MCF 10A (cell line): ENCODE measurements around the gene CSHL1. TPM values are rescaled to one million over a fixed set of nuclear protein-coding genes. Genes with fewer than 3 reads are reported as not detected.

Experiments
- BruUV-seq: library from RNA; stranded (reverse); fragments of 400-500 nt; replicated peaks from 2 replicates; lab custom pipeline; 2021; lab: Mats Ljungman, UMichigan
- CTCF ChIA-PET: fragments of 300-600 bp; sonication (Branson Sonifier 250); formaldehyde crosslinking; extraction: SDS; loops from one replicate; lab custom pipeline; 2021; ENCODE audit warnings: antibody characterized with exemption, inconsistent platforms; lab: Yijun Ruan, JAX
- POLR2A ChIA-PET: fragments of 300-600, 350-650 bp; sonication (Branson Sonifier 250); formaldehyde crosslinking; extraction: SDS; loops from one replicate; lab custom pipeline; 2020; ENCODE audit warnings: antibody characterized with exemption, inconsistent platforms; lab: Yijun Ruan, JAX
- DNase-seq: peaks from one replicate; pipeline ENCODE4 v3.0.0-alpha.2; 2018; ENCODE audit not compliant: unreplicated experiment
- H3K27ac Mint-ChIP-seq: one replicate; pipeline ENCODE4 v1.8.0; 2022; ENCODE audit warnings: mild to moderate bottlenecking, low read depth, mixed read lengths; ENCODE audit not compliant: unreplicated experiment
- H3K27me3 Mint-ChIP-seq: one replicate; pipeline ENCODE4 v1.8.0; 2022; ENCODE audit warnings: mixed read lengths; ENCODE audit not compliant: insufficient read depth, unreplicated experiment
- H3K36me3 Mint-ChIP-seq: one replicate; pipeline ENCODE4 v1.8.0; 2022; ENCODE audit warnings: mild to moderate bottlenecking, moderate library complexity, mixed read lengths; ENCODE audit not compliant: insufficient read depth, unreplicated experiment
- H3K4me1 Mint-ChIP-seq: one replicate; pipeline ENCODE4 v1.8.0; 2022; ENCODE audit warnings: mixed read lengths; ENCODE audit not compliant: insufficient read depth, unreplicated experiment
- H3K4me3 Mint-ChIP-seq: one replicate; pipeline ENCODE4 v1.8.0; 2022; ENCODE audit warnings: mild to moderate bottlenecking, moderate library complexity, mixed read lengths; ENCODE audit not compliant: unreplicated experiment
- H3K9me3 Mint-ChIP-seq: one replicate; pipeline ENCODE4 v1.8.0; 2022; ENCODE audit warnings: mixed read lengths; ENCODE audit not compliant: unreplicated experiment
- CTCF ChIP-seq: fragments of 200-600 bp; IDR thresholded peaks from one replicate; pipeline ENCODE4 v1.8.0; 2022; ENCODE audit warnings: antibody characterized with exemption, mild to moderate bottlenecking; ENCODE audit not compliant: unreplicated experiment
- intact Hi-C: fragments of 100-400 bp; cut with micrococcal nuclease; formaldehyde crosslinking; loops from 2 replicates; pipeline ENCODE4 v1.14.1; 2022
- total RNA-seq: library from RNA; stranded (reverse); gene quantifications from 2 replicates; pipeline ENCODE4 v1.2.3, GENCODE V29; 2022

Gene CSHL1
- total RNA-seq, 1 experiment from 2014 or later, result not detected

- H3K9me3 Mint-ChIP-seq, result no peaks in the 10 kb centered on the region
- intact Hi-C loops, result no loop called here
- POLR2A ChIA-PET, result no interaction called here
- no peak overlapping the region for H3K27ac Mint-ChIP-seq
- CTCF ChIA-PET, result interaction anchor here (0.7 to 1.8 kb wide), 3 partner anchors 32 to 241 kb away, joined by 3 to 4 read pairs (median 3); no protein-coding TSS in a partner anchor
- H3K4me1 Mint-ChIP-seq, result no peaks in the 10 kb centered on the region
- H3K4me3 Mint-ChIP-seq, result no peak overlapping the region
- H3K27me3 Mint-ChIP-seq, result no peaks in the 10 kb centered on the region
- no TSS peak for BruUV-seq
- no peak for DNase-seq
- TF ChIP-seq CTCF, result peak; percentile 10
- no peaks in the 10 kb centered on the region for H3K36me3 Mint-ChIP-seq
Observed at GRCh38 chr17:63943745-63944144, 32.7 kb upstream of the CSHL1 start.

GRCh38 chr17:63942309-63942985 lies 31.4 kb upstream of the CSHL1 start:
- no peak for DNase-seq
- CTCF ChIA-PET, result interaction anchor here (0.5 kb wide), 1 partner anchor 192 kb away, joined by 3 read pairs; no protein-coding TSS in a partner anchor
- Mint-ChIP-seq H3K9me3 (no peaks in the 10 kb centered on the region), H3K27me3 (no peaks in the 10 kb centered on the region), H3K4me3 (no peak overlapping the region), H3K36me3 (no peaks in the 10 kb centered on the region), H3K4me1 (no peaks in the 10 kb centered on the region), H3K27ac (no peak overlapping the region)
- BruUV-seq, result no TSS peak
- TF ChIP-seq CTCF, result no peak
- intact Hi-C loops, result no loop called here
- POLR2A ChIA-PET, result no interaction called here

GRCh38 chr17:63941751-63942150 lies 30.7 kb upstream of the CSHL1 start:
- CTCF ChIA-PET, result interaction anchor here (0.5 to 0.6 kb wide), 2 partner anchors 193 to 266 kb away, joined by 3 read pairs; no protein-coding TSS in a partner anchor
- H3K4me3 Mint-ChIP-seq, result no peak overlapping the region
- H3K36me3 Mint-ChIP-seq, result no peaks in the 10 kb centered on the region
- no peak for TF ChIP-seq CTCF
- no peaks in the 10 kb centered on the region for H3K27me3 Mint-ChIP-seq
- intact Hi-C loops, result no loop called here
- BruUV-seq, result no TSS peak
- H3K9me3 Mint-ChIP-seq, result no peaks in the 10 kb centered on the region
- POLR2A ChIA-PET, result no interaction called here
- no peak for DNase-seq
- H3K27ac Mint-ChIP-seq, result no peak overlapping the region
- no peaks in the 10 kb centered on the region for H3K4me1 Mint-ChIP-seq

GRCh38 chr17:63941162-63941561 lies 30.1 kb upstream of the CSHL1 start:
- TF ChIP-seq CTCF, result no peak
- no peak overlapping the region for H3K4me3 Mint-ChIP-seq
- BruUV-seq, result no TSS peak
- no peaks in the 10 kb centered on the region for H3K9me3 Mint-ChIP-seq
- H3K36me3 Mint-ChIP-seq, result no peaks in the 10 kb centered on the region
- no peak for DNase-seq
- ChIA-PET CTCF (no interaction called here), POLR2A (no interaction called here)
- H3K4me1 Mint-ChIP-seq, result no peaks in the 10 kb centered on the region
- H3K27ac Mint-ChIP-seq, result no peak overlapping the region
- intact Hi-C loops, result no loop called here
- H3K27me3 Mint-ChIP-seq, result peaks cover 5% of the 10 kb centered on the region
